CD14-positive monocyte (primary cell): ENCODE measurements around the gene ERGIC3. TPM values are rescaled to one million over a fixed set of nuclear protein-coding genes. Genes with fewer than 3 reads are reported as not detected.

Experiments used
- DNase-seq, 3 donors: peaks; one replicate each; pipeline ENCODE4 v3.0.0-alpha.2; 2011 to 2022
- H2AFZ ChIP-seq: 2 replicates; pipeline ENCODE4 v1.6.0; 2012; ENCODE audit warnings: mild to moderate bottlenecking, low read depth, low read length, inconsistent platforms; ENCODE audit not compliant: insufficient read depth, poor library complexity, severe bottlenecking
- H3K27ac ChIP-seq, 2 donors: 1 replicate in 1 of 2; 2 replicates in 1 of 2; pipeline ENCODE4 v1.5.1; 2012 to 2013; ENCODE audit warnings: low read length in 2 of 2, control low read depth in 1 of 2, inconsistent platforms in 1 of 2, low read depth in 1 of 2, mild to moderate bottlenecking in 1 of 2
- H3K27me3 ChIP-seq, 2 donors: one replicate each; pipeline versions ENCODE4 v1.6.0 to v1.6.1; 2011 to 2013; ENCODE audit warnings: low read length in 2 of 2; ENCODE audit not compliant: control insufficient read depth in 2 of 2, insufficient read depth in 2 of 2
- H3K36me3 ChIP-seq, 2 donors: replicated peaks in 1 of 2; 1 replicate in 1 of 2; 2 replicates in 1 of 2; pipeline versions ENCODE4 v1.5.1 to v1.6.1; 2012 to 2013; ENCODE audit warnings: low read length in 2 of 2, control low read depth in 1 of 2, inconsistent platforms in 1 of 2, mild to moderate bottlenecking in 1 of 2; ENCODE audit not compliant: insufficient read depth in 2 of 2, control insufficient read depth in 1 of 2
- H3K4me1 ChIP-seq, 2 donors: 1 replicate in 1 of 2; 2 replicates in 1 of 2; pipeline versions ENCODE4 v1.5.1 to v1.6.1; 2012 to 2013; ENCODE audit warnings: low read length in 2 of 2, control low read depth in 1 of 2, inconsistent platforms in 1 of 2, mild to moderate bottlenecking in 1 of 2, moderate library complexity in 1 of 2; ENCODE audit not compliant: insufficient read depth in 2 of 2, control insufficient read depth in 1 of 2
- H3K4me2 ChIP-seq: replicated peaks from 2 replicates; pipeline ENCODE3; 2012; ENCODE audit warnings: low read length, moderate library complexity, mild to moderate bottlenecking; ENCODE audit not compliant: poor library complexity, severe bottlenecking; ENCODE audit errors: extremely low read depth
- H3K4me3 ChIP-seq, 3 experiments: fragments of 200-600 bp in 1 of 3; sonication (generic) in 1 of 3; replicated peaks in 1 of 3; 1 replicate in 2 of 3; 2 replicates in 1 of 3; pipeline ENCODE4 v1.5.1; 2011 to 2013; ENCODE audit warnings: low read length in 3 of 3, mild to moderate bottlenecking in 3 of 3, control low read depth in 2 of 3, low read depth in 2 of 3, inconsistent platforms in 1 of 3, moderate library complexity in 1 of 3
- H3K79me2 ChIP-seq: 2 replicates; pipeline ENCODE4 v1.6.0; 2012; ENCODE audit warnings: mild to moderate bottlenecking, control low read depth, inconsistent platforms, low read length, moderate library complexity; ENCODE audit not compliant: insufficient read depth
- H3K9ac ChIP-seq: 2 replicates; pipeline ENCODE4 v1.6.0; 2017; ENCODE audit warnings: low read length, mild to moderate bottlenecking; ENCODE audit not compliant: insufficient read depth, poor library complexity, severe bottlenecking
- H3K9me3 ChIP-seq, 2 donors: replicated peaks in 1 of 2; 1 replicate in 1 of 2; 2 replicates in 1 of 2; pipeline versions ENCODE4 v1.5.1 to v1.6.1; 2012 to 2013; ENCODE audit warnings: low read length in 2 of 2, control low read depth in 1 of 2; ENCODE audit not compliant: control insufficient read depth in 1 of 2, insufficient read depth in 1 of 2
- H4K20me1 ChIP-seq: 2 replicates; pipeline ENCODE4 v1.6.0; 2012; ENCODE audit warnings: mild to moderate bottlenecking, low read length, control low read depth, moderate library complexity; ENCODE audit not compliant: insufficient read depth
- H3K27ac Mint-ChIP-seq, 7 donors: one replicate each; pipeline ENCODE4 v1.8.0; 2020; ENCODE audit warnings: mild to moderate bottlenecking in 7 of 7, mixed read lengths in 7 of 7, moderate library complexity in 6 of 7, inconsistent platforms in 2 of 7
- H3K27me3 Mint-ChIP-seq, 3 donors: one replicate each; pipeline ENCODE4 v1.8.0; 2021 to 2022; ENCODE audit warnings: low read depth in 3 of 3, mild to moderate bottlenecking in 3 of 3, mixed read lengths in 3 of 3, moderate library complexity in 3 of 3, inconsistent platforms in 1 of 3
- H3K36me3 Mint-ChIP-seq, 2 donors: one replicate each; pipeline ENCODE4 v1.8.0; 2020; ENCODE audit warnings: mixed read lengths in 2 of 2, inconsistent platforms in 1 of 2, mild to moderate bottlenecking in 1 of 2
- H3K4me1 Mint-ChIP-seq: one replicate; pipeline ENCODE4 v1.8.0; 2020; ENCODE audit warnings: mild to moderate bottlenecking, mixed read lengths
- H3K4me3 Mint-ChIP-seq, 2 donors: one replicate each; pipeline ENCODE4 v1.8.0; 2020; ENCODE audit warnings: mild to moderate bottlenecking in 2 of 2, mixed read lengths in 2 of 2, moderate library complexity in 1 of 2
- H3K9me3 Mint-ChIP-seq, 7 donors: one replicate each; pipeline ENCODE4 v1.8.0; 2020 to 2022; ENCODE audit warnings: mixed read lengths in 7 of 7, mild to moderate bottlenecking in 6 of 7, moderate library complexity in 6 of 7, inconsistent platforms in 2 of 7
- CTCF ChIP-seq: fragments of 200-600 bp; IDR thresholded peaks from one replicate; pipeline ENCODE4 v1.8.0; 2022; ENCODE audit warnings: antibody characterized with exemption, mild to moderate bottlenecking
- WGBS: methylation state at CpG from one replicate; pipeline ENCODE4 v1.1.5; 2013; ENCODE audit warnings: missing lambda C conversion rate; ENCODE audit not compliant: insufficient coverage; 5-methylcytosine and 5-hydroxymethylcytosine counted together
- intact Hi-C, 2 donors: fragments of 100-400 bp; cut with micrococcal nuclease; formaldehyde crosslinking; loops; one replicate each; pipeline versions ENCODE4 v1.15.0 to v1.15.1; 2023
- polyA plus RNA-seq, 3 donors: library from polyadenylated mRNA; depleted of rRNA in 1 of 3; unstranded in 2 of 3; stranded (reverse) in 1 of 3; fragments of 300-500 nt in 2 of 3; fragments of >200 nt in 1 of 3; fragmentation: Illumina TruSeq in 2 of 3; gene quantifications; 1 replicate in 2 of 3; 2 replicates in 1 of 3; pipeline ENCODE4 v1.2.3, GENCODE V29; 2012 to 2021

The ERGIC3 gene
- polyA plus RNA-seq, 3 donors: 128 to 371 (median 130) TPM

GRCh38 chr20:35560105-35560511, 18.2 kb downstream of the ERGIC3 start:
- Mint-ChIP-seq H3K4me3 (no peak overlapping the region), H3K4me1 (no peaks in the 10 kb centered on the region), H3K9me3 (no peaks in the 10 kb centered on the region), H3K27ac (peak overlapping the region in 1 of 7 donors; percentile 24), H3K36me3 (peaks cover 30 to 31% of the 10 kb centered on the region in 2 donors), H3K27me3 (peaks cover 0 to 3% (median 1%) of the 10 kb centered on the region in 3 donors)
- H4K20me1 ChIP-seq: no peaks in the 10 kb centered on the region
- H3K36me3 ChIP-seq: peaks cover 27 to 29% of the 10 kb centered on the region in 2 donors
- H2AFZ ChIP-seq: no peak overlapping the region
- intact Hi-C loops: no loop called here
- WGBS: 84% methylated on average over 18 of the region's 18 CpGs
- no peak for TF ChIP-seq CTCF
- no peak overlapping the region for H3K4me3 ChIP-seq
- no peaks in the 10 kb centered on the region for H3K27me3 ChIP-seq
- DNase-seq: no peak
- no peaks in the 10 kb centered on the region for H3K9me3 ChIP-seq
- H3K79me2 ChIP-seq: no peaks in the 10 kb centered on the region
- H3K4me1 ChIP-seq: no peaks in the 10 kb centered on the region
- H3K4me2 ChIP-seq: no peak overlapping the region
- no peak overlapping the region for H3K9ac ChIP-seq
- no peak overlapping the region for H3K27ac ChIP-seq

- Histone ChIP-seq H3K4me3 (no peak overlapping the region), H3K27me3 (no peaks in the 10 kb centered on the region), H3K9ac (no peak overlapping the region), H3K4me2 (no peak overlapping the region), H3K4me1 (no peaks in the 10 kb centered on the region), H4K20me1 (no peaks in the 10 kb centered on the region), H3K9me3 (no peaks in the 10 kb centered on the region), H3K79me2 (no peaks in the 10 kb centered on the region), H3K36me3 (peaks cover 23 to 25% of the 10 kb centered on the region in 2 donors), H3K27ac (no peak overlapping the region), H2AFZ (no peak overlapping the region)
- no peak for TF ChIP-seq CTCF
- DNase-seq: no peak
- 81% methylated on average over 3 of the region's 10 CpGs for WGBS
- no peak overlapping the region for H3K4me3 Mint-ChIP-seq
- H3K27me3 Mint-ChIP-seq: peaks cover 0 to 3% (median 1%) of the 10 kb centered on the region in 3 donors
- peaks cover 25 to 27% of the 10 kb centered on the region in 2 donors for H3K36me3 Mint-ChIP-seq
- peak overlapping the region in 1 of 7 donors; percentile 24 for H3K27ac Mint-ChIP-seq
- intact Hi-C loops: no loop called here
- H3K4me1 Mint-ChIP-seq: no peaks in the 10 kb centered on the region
- H3K9me3 Mint-ChIP-seq: no peaks in the 10 kb centered on the region
These were observed 18.7 kb downstream of the ERGIC3 start for GRCh38 chr20:35560541-35560940.
